Heart right ventricle (tissue), 16 donors: ENCODE measurements around the gene IRGQ. TPM values are rescaled to one million over a fixed set of nuclear protein-coding genes. Genes with fewer than 3 reads are reported as not detected.
"Not testable (repeated sequence)": the region's sequence is repeated elsewhere in the genome, so short reads cannot be mapped to it uniquely, and the experiment has no call there.

Experiments used
- ATAC-seq, 8 donors: fragments of 200-7000 bp; cut with Tn5 transposase; one replicate each; pipeline ENCODE4 v1.9.1; 2020; ENCODE audit warnings: mild to moderate bottlenecking in 8 of 8, moderate library complexity in 8 of 8, moderate number of reproducible peaks in 1 of 8
- DNase-seq, 2 donors: peaks; one replicate each; pipeline ENCODE4 v3.0.0-alpha.2; 2020
- H3K27ac ChIP-seq, 10 donors: fragments of 200-600 bp; sonication (generic) in 2 of 10; one replicate each; pipeline versions ENCODE4 v1.5.0 to v1.8.0; 2020 to 2022; ENCODE audit warnings: mild to moderate bottlenecking in 3 of 10
- H3K27me3 ChIP-seq, 7 donors: fragments of 200-600 bp; one replicate each; pipeline ENCODE4 v1.8.0; 2021 to 2022; ENCODE audit warnings: mild to moderate bottlenecking in 2 of 7
- H3K36me3 ChIP-seq, 9 donors: fragments of 200-600 bp; sonication (generic) in 1 of 9; one replicate each; pipeline versions ENCODE4 v1.5.0 to v1.8.0; 2020 to 2022; ENCODE audit warnings: mild to moderate bottlenecking in 2 of 9
- H3K4me1 ChIP-seq, 9 donors: fragments of 200-600 bp; sonication (generic) in 1 of 9; one replicate each; pipeline versions ENCODE4 v1.5.0 to v1.8.0; 2020 to 2022; ENCODE audit warnings: mild to moderate bottlenecking in 4 of 9
- H3K4me3 ChIP-seq, 10 donors: fragments of 200-600 bp; sonication (generic) in 2 of 10; one replicate each; pipeline versions ENCODE4 v1.5.0 to v1.8.0; 2020 to 2022; ENCODE audit warnings: mild to moderate bottlenecking in 7 of 10, moderate library complexity in 2 of 10
- H3K9me3 ChIP-seq, 11 donors: fragments of 200-600 bp in 10 of 11; sonication (generic) in 2 of 11; one replicate each; pipeline versions ENCODE4 v1.5.0 to v1.8.0; 2013 to 2022; ENCODE audit warnings: mild to moderate bottlenecking in 2 of 11, control low read depth in 1 of 11, moderate library complexity in 1 of 11
- WGBS, 2 donors: extraction: QIAGEN DNeasy Blood & Tissue Kit; methylation state at CpG; one replicate each; pipeline ENCODE4 v1.1.7; 2013; ENCODE audit warnings: inconsistent platforms in 1 of 2; 5-methylcytosine and 5-hydroxymethylcytosine counted together
- intact Hi-C, 10 donors: fragments of 100-400 bp; cut with DNase I; formaldehyde crosslinking; loops; one replicate each; pipeline versions ENCODE4 v1.11.1 to v1.14.2; 2022
- polyA plus RNA-seq, 2 donors: library from polyadenylated mRNA; stranded (reverse); fragments of 200-250 nt; gene quantifications; one replicate each; pipeline ENCODE4 v1.2.3, GENCODE V29; 2013
- total RNA-seq, 10 donors: library from RNA; stranded (reverse); fragmentation: NEBNext Ultra II Directional in 3 of 10; extraction: Animal tissue kit (Norgen Biotek cat#: 25700) in 3 of 10; gene quantifications; one replicate each; pipeline versions ENCODE4 v1.2.1 to v1.2.4, GENCODE V29; 2021 to 2023
- TF ChIP-seq, protein P1 (sequence below), 9 donors: fragments of 200-600 bp; sonication (generic) in 2 of 9; IDR thresholded peaks; one replicate each; pipeline versions ENCODE4 v1.5.0 to v1.8.0; 2021 to 2022; ENCODE audit warnings: antibody characterized with exemption in 9 of 9, mild to moderate bottlenecking in 5 of 9, moderate library complexity in 1 of 9
- donor health status: Arrhythmogenic right ventricular cardiomyopathy.
- donor health status: ischemic (EF 13 %, LVEDD 7.1; RV severe dilation, severe dysfunction).
- donor health status: healthy with polysubstance abuse.
- donor health status: DM: no; HTN: yes; CAD: no.
- donor health status: DM: no; HTN: no; CAD: no.
- donor health status: ischemic (EF 25% LVEDD 6.9; RV normal size, moderate dysfunction).
- donor health status: ischemic (EF 25% LVEDD 5.7; RV mildly dilated, moderate dysfunction).
- donor health status: healthy.
- donor health status: DM: yes; HTN: yes; CAD: no.
- donor health status: Ischemic cardiomyopathy.
- donor health status: ischemic (EF 35%, LVEDD 5.7; RV mildly dilated, moderate dysfunction).
- donor health status: nonischemic (EF 11% LVEDD 7.7; RV severe dilation, severe dysfunction).
- donor health status: DM: yes; HTN: yes; CAD: no.
- donor health status: PGD.
- donor health status: ischemic (EF 29% LVEDD 5.4; RV normal size, mild dysfunction).
- donor health status: nonischemic (EF 23%, LVEDD 6.1; RV moderate dilation, normal function).

Gene IRGQ
- total and polyA plus RNA-seq, 12 donors: 5.6 to 34.2 (median 26.4) TPM

DNA sequence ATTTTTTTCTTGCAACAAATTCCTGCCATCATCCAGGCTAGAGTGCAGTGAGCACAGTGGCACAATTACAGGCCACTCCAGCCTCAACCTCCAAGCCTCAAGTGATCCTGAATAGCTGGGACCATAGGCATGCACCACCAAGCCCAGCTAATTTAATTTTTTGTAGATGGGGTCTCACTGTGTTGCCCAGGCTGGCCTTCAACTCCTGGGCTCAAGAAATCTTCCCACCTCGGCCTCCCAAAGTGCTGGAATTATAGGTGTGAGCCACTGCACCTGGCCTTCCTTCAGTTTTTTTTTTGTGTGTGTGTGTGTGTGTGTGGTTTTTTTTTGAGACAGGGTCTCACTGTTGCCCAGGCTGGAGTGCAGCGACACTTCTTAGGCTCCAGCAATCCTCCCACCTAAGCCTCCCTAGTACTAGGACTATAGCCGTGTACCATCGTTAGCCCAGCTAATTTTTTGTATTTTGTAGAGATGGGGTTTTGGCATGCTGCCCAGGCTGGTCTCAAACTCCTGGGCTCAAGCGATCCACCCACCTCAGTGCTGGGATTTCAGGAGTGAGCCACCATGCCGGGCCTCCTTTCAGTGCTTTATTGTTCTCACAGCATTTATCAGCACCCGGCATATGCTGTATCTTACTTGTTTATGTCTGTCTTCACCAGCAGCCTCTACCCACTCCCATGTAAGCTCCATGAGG, 10.1 kb upstream of the IRGQ start:
- peaks cover 0 to 18% (median 0%) of the 10 kb centered on the region in 9 donors for H3K4me1 ChIP-seq
- H3K27ac ChIP-seq: no peak overlapping the region
- no peaks in the 10 kb centered on the region for H3K9me3 ChIP-seq
- no peak for DNase-seq
- TF ChIP-seq, protein P1, sequence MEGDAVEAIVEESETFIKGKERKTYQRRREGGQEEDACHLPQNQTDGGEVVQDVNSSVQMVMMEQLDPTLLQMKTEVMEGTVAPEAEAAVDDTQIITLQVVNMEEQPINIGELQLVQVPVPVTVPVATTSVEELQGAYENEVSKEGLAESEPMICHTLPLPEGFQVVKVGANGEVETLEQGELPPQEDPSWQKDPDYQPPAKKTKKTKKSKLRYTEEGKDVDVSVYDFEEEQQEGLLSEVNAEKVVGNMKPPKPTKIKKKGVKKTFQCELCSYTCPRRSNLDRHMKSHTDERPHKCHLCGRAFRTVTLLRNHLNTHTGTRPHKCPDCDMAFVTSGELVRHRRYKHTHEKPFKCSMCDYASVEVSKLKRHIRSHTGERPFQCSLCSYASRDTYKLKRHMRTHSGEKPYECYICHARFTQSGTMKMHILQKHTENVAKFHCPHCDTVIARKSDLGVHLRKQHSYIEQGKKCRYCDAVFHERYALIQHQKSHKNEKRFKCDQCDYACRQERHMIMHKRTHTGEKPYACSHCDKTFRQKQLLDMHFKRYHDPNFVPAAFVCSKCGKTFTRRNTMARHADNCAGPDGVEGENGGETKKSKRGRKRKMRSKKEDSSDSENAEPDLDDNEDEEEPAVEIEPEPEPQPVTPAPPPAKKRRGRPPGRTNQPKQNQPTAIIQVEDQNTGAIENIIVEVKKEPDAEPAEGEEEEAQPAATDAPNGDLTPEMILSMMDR (IDR thresholded peaks at IDR 0.05): no peak
- WGBS, 2 donors: 65 to 69% methylated on average over 7 of the region's 7 CpGs
- no peak overlapping the region for H3K4me3 ChIP-seq
- no peak for ATAC-seq
- no peaks in the 10 kb centered on the region for H3K27me3 ChIP-seq
- intact Hi-C loops: no loop called here
- peaks cover 0 to 53% (median 0%) of the 10 kb centered on the region in 9 donors for H3K36me3 ChIP-seq

DNA sequence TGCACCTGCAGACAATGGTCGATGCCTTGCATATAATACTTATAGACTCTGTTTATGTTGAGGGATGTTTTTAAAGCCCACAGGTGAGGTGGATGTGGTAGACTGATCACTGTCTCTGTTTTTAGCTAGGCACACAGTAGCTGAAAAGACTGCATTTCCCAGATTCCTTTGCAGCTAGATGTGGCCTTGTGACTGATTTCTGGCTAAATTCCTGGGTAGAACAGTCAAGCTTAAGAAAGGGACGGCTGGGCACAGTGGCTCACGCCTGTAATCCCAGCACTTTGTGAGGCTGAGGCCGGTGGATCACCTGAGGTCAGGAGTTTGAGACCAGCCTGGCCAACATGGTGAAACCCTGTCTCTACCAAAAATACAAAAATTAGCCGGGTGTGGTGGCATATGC, 4.4 kb upstream of the IRGQ start:
- 74 to 82% methylated on average over 5 of the region's 5 CpGs for WGBS, 2 donors
- ATAC-seq, H3K27me3 ChIP-seq, H3K9me3 ChIP-seq, intact Hi-C loops, H3K27ac ChIP-seq, H3K4me3 ChIP-seq, DNase-seq: not testable (repeated sequence)
- Histone ChIP-seq H3K4me1 (peaks cover 9 to 31% (median 17%) of the 10 kb centered on the region in 9 donors), H3K36me3 (peaks cover 0 to 55% (median 6%) of the 10 kb centered on the region in 9 donors)

DNA sequence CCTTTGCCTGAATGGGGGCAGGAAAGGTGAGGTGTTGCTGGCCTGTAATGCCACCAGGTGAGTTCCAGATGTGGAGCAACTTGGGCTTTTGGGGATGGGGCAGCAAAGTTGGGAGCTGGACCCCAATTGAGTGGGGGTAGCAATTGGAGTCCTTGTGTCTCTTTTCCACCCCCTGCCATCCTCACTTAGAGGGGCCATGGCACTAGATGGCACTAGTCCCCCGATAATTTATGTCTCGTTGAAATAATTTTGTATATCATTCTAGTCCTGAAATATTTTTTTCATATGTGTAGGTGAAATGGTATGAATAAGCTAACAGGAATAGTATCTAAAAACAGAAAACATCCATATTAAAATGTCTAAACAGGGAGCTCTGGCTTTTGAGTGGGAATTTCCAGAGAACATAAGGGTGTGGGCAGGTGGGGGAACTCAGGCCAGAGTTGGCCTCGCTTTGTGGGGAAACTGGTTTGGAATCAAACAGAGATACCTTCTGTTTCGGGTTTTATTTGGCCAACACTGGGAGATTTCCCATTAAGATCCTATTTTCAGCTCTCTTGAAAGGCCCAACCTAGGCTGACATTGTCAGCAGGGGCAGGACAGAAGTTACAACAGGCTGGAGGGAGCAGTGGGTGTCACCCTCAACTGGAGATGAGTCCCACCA, 3.8 kb upstream of the IRGQ start:
- Histone ChIP-seq H3K27me3 (no peaks in the 10 kb centered on the region), H3K27ac (no peak overlapping the region), H3K36me3 (peaks cover 0 to 55% (median 6%) of the 10 kb centered on the region in 9 donors), H3K9me3 (no peaks in the 10 kb centered on the region), H3K4me3 (no peak overlapping the region), H3K4me1 (peaks cover 12 to 37% (median 23%) of the 10 kb centered on the region in 9 donors)
- ATAC-seq (no peak), DNase-seq (no peak)
- intact Hi-C loops: loop anchor here in 5 of 10 donors (5.0 to 10.0 kb wide), 3 partner anchors 62 to 67 kb away; partner anchors contain the start of gene ZNF575 (in 4 of the 5)
- WGBS, 2 donors: 88% methylated on average over 4 of the region's 4 CpGs
- TF ChIP-seq, protein P1 (IDR thresholded peaks at IDR 0.05): no peak

GRCh38 chr19:43598445-43599240, 2.7 kb upstream of the IRGQ start:
- intact Hi-C loops: loop anchor here in 5 of 10 donors (5.0 to 10.0 kb wide), 3 partner anchors 61 to 66 kb away; partner anchors contain the start of gene ZNF575 (in 4 of the 5)
- TF ChIP-seq, protein P1 (IDR thresholded peaks at IDR 0.05): no peak
- H3K36me3 ChIP-seq: peaks cover 0 to 65% (median 6%) of the 10 kb centered on the region in 9 donors
- no peaks in the 10 kb centered on the region for H3K27me3 ChIP-seq
- no peaks in the 10 kb centered on the region for H3K9me3 ChIP-seq
- H3K4me3 ChIP-seq: no peak overlapping the region
- peaks cover 16 to 48% (median 34%) of the 10 kb centered on the region in 9 donors for H3K4me1 ChIP-seq
- no peak for ATAC-seq
- no peak overlapping the region for H3K27ac ChIP-seq
- no peak for DNase-seq
- 93 to 94% methylated on average over 19 of the region's 19 CpGs for WGBS, 2 donors
